Tibial nerve (tissue), 4 donors: ENCODE measurements around the gene KRT85. TPM values are rescaled to one million over a fixed set of nuclear protein-coding genes. Genes with fewer than 3 reads are reported as not detected.

Experiments
- DNase-seq, 2 donors: peaks; one replicate each; pipeline ENCODE4 v3.0.0-alpha.2; 2019; ENCODE audit warnings: low spot score in 2 of 2
- H3K27ac ChIP-seq, 4 donors: fragments of 200-600 bp; sonication (generic) in 3 of 4; one replicate each; pipeline ENCODE4 v1.5.1; 2017 to 2019; ENCODE audit warnings: mild to moderate bottlenecking in 1 of 4
- H3K27me3 ChIP-seq, 2 donors: fragments of 200-600 bp; sonication (generic) in 1 of 2; one replicate each; pipeline versions ENCODE4 v1.5.1 to v1.6.0; 2017 to 2019
- H3K36me3 ChIP-seq, 3 donors: fragments of 200-600 bp; sonication (generic); one replicate each; pipeline ENCODE4 v1.5.1; 2018 to 2019
- H3K4me1 ChIP-seq, 4 donors: fragments of 200-600 bp; sonication (generic) in 3 of 4; one replicate each; pipeline ENCODE4 v1.5.1; 2017 to 2019
- H3K4me3 ChIP-seq, 4 donors: fragments of 200-600 bp; sonication (generic) in 3 of 4; one replicate each; pipeline ENCODE4 v1.5.1; 2017 to 2019; ENCODE audit warnings: mild to moderate bottlenecking in 1 of 4, moderate library complexity in 1 of 4
- H3K9me3 ChIP-seq, 4 donors: fragments of 200-600 bp; sonication (generic) in 3 of 4; one replicate each; pipeline ENCODE4 v1.5.1; 2017 to 2019
- EP300 ChIP-seq, 2 donors: sonication (generic); formaldehyde crosslinking; IDR thresholded peaks; one replicate each; pipeline ENCODE4 v1.6.1; 2017; ENCODE audit warnings: antibody characterized with exemption in 2 of 2, mild to moderate bottlenecking in 1 of 2
- POLR2A ChIP-seq, 2 donors: fragments of 450-650 bp; IDR thresholded peaks; one replicate each; pipeline ENCODE4 v1.6.1; 2017; ENCODE audit warnings: antibody characterized with exemption in 2 of 2, mild to moderate bottlenecking in 2 of 2, moderate library complexity in 2 of 2
- WGBS, 2 donors: methylation state at CpG; one replicate each; pipeline ENCODE4 v1.1.5; 2018; 5-methylcytosine and 5-hydroxymethylcytosine counted together
- total RNA-seq, 4 donors: library from RNA; depleted of rRNA; stranded (reverse); fragments of >200 nt; gene quantifications; one replicate each; pipeline ENCODE4 v1.1.0, GENCODE V29; 2016
- TF ChIP-seq, protein P1 (sequence below), 5 experiments: fragments of 200-600 bp in 3 of 5; fragments of 450-650 bp in 2 of 5; sonication (generic) in 3 of 5; IDR thresholded peaks; one replicate each; pipeline ENCODE4 v1.5.1; 2016 to 2019; ENCODE audit warnings: antibody characterized with exemption in 5 of 5, mild to moderate bottlenecking in 3 of 5, moderate library complexity in 2 of 5

The KRT85 gene
- total RNA-seq, 4 donors from 2014 or later, result not detected

DNA sequence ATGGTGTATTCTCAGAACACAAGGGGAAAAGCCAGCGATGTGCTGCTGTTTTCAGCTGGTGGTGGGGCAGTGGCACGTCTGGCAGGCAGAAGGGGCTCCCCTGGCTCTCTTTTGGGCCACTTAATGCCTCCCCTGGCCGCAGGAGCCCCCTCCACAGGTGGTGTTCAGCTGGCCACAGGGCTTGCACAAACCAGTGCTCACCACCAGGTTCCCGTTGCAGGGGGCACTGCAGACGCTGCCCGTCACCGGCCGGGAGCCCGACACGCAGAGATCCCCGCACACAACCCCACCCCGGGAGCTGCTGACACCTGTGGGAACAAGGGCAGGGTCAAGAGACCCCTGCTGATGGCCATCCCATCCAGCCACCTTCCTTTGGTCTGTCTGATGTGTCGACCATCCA is 52.8 kb downstream of the KRT85 start:
- TF ChIP-seq POLR2A (IDR thresholded peaks at IDR 0.05) (no peak), EP300 (IDR thresholded peaks at IDR 0.05) (no peak)
- TF ChIP-seq, protein P1, sequence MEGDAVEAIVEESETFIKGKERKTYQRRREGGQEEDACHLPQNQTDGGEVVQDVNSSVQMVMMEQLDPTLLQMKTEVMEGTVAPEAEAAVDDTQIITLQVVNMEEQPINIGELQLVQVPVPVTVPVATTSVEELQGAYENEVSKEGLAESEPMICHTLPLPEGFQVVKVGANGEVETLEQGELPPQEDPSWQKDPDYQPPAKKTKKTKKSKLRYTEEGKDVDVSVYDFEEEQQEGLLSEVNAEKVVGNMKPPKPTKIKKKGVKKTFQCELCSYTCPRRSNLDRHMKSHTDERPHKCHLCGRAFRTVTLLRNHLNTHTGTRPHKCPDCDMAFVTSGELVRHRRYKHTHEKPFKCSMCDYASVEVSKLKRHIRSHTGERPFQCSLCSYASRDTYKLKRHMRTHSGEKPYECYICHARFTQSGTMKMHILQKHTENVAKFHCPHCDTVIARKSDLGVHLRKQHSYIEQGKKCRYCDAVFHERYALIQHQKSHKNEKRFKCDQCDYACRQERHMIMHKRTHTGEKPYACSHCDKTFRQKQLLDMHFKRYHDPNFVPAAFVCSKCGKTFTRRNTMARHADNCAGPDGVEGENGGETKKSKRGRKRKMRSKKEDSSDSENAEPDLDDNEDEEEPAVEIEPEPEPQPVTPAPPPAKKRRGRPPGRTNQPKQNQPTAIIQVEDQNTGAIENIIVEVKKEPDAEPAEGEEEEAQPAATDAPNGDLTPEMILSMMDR (IDR thresholded peaks at IDR 0.05), result no peak
- H3K36me3 ChIP-seq, result no peaks in the 10 kb centered on the region
- WGBS, 2 donors, result 68 to 74% methylated on average over 13 of the region's 13 CpGs
- peaks cover 0 to 17% of the 10 kb centered on the region in 2 donors for H3K27me3 ChIP-seq
- H3K4me3 ChIP-seq, result no peak overlapping the region
- no peaks in the 10 kb centered on the region for H3K9me3 ChIP-seq
- DNase-seq, result no peak
- no peaks in the 10 kb centered on the region for H3K4me1 ChIP-seq
- no peak overlapping the region for H3K27ac ChIP-seq

DNA sequence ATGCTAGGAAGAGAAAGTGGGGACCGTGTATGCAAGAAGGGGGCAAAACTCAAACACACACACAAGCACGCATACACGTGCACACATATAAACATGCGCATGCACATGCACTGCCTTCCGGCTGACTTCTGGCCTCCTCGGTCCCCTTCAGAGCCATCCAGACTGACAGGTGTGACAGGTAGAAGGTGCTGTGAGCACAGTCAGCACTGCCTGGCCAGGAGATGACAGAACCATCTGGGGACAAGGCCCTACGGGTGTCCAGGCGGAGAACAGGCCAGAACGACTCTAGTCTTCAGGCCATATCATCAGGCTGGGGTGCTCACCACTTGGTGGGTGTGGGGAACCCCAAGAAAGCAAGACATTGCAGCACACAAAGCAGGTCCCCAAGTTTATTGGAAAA is 53.4 kb downstream of the KRT85 start:
- Histone ChIP-seq H3K27ac (no peak overlapping the region), H3K4me1 (peaks cover 0 to under 1% (median under 1%) of the 10 kb centered on the region in 4 donors), H3K9me3 (no peaks in the 10 kb centered on the region), H3K4me3 (no peak overlapping the region), H3K36me3 (no peaks in the 10 kb centered on the region), H3K27me3 (peaks cover 0 to 18% of the 10 kb centered on the region in 2 donors)
- no peak for TF ChIP-seq EP300 (IDR thresholded peaks at IDR 0.05)
- no peak for DNase-seq
- 80 to 88% methylated on average over 9 of the region's 9 CpGs for WGBS, 2 donors

- TF ChIP-seq POLR2A (IDR thresholded peaks at IDR 0.05) (no peak), EP300 (IDR thresholded peaks at IDR 0.05) (no peak)
- TF ChIP-seq, protein P1 (IDR thresholded peaks at IDR 0.05), result no peak
- H3K36me3 ChIP-seq, result no peaks in the 10 kb centered on the region
- H3K9me3 ChIP-seq, result no peaks in the 10 kb centered on the region
- DNase-seq, result no peak
- H3K4me3 ChIP-seq, result no peak overlapping the region
- WGBS, 2 donors, result 74 to 77% methylated on average over 3 of the region's 3 CpGs
- H3K4me1 ChIP-seq, result peaks cover 0 to 5% (median 3%) of the 10 kb centered on the region in 4 donors
- H3K27ac ChIP-seq, result no peak overlapping the region
- H3K27me3 ChIP-seq, result peaks cover 0 to 23% of the 10 kb centered on the region in 2 donors
Observed at GRCh38 chr12:52313461-52313860, 53.8 kb downstream of the KRT85 start.

- Histone ChIP-seq H3K4me1 (peaks cover 0 to 12% (median 7%) of the 10 kb centered on the region in 4 donors), H3K9me3 (no peaks in the 10 kb centered on the region), H3K4me3 (no peak overlapping the region), H3K27ac (no peak overlapping the region), H3K36me3 (no peaks in the 10 kb centered on the region), H3K27me3 (peaks cover 0 to 33% of the 10 kb centered on the region in 2 donors)
- WGBS, 2 donors, result 63 to 70% methylated on average over 4 of the region's 4 CpGs
- no peak for DNase-seq
- TF ChIP-seq, protein P1 (IDR thresholded peaks at IDR 0.05), result no peak
- no peak for TF ChIP-seq POLR2A (IDR thresholded peaks at IDR 0.05)
- TF ChIP-seq EP300 (IDR thresholded peaks at IDR 0.05), result no peak
Observed at GRCh38 chr12:52312086-52312485, 55.2 kb downstream of the KRT85 start.

- TF ChIP-seq POLR2A (IDR thresholded peaks at IDR 0.05) (no peak), EP300 (IDR thresholded peaks at IDR 0.05) (no peak)
- TF ChIP-seq, protein P1 (IDR thresholded peaks at IDR 0.05), result no peak
Observed at GRCh38 chr12:52311285-52311648, 56.0 kb downstream of the KRT85 start.

More at GRCh38 chr12:52311285-52311648, 56.0 kb downstream of the KRT85 start:
- Histone ChIP-seq H3K27ac (no peak overlapping the region), H3K4me1 (peaks cover 0 to 12% (median 7%) of the 10 kb centered on the region in 4 donors), H3K36me3 (no peaks in the 10 kb centered on the region), H3K27me3 (peaks cover 0 to 39% of the 10 kb centered on the region in 2 donors), H3K9me3 (no peaks in the 10 kb centered on the region), H3K4me3 (no peak overlapping the region)
- WGBS, 2 donors, result 79 to 81% methylated on average over 3 of the region's 3 CpGs
- no peak for DNase-seq
